Pericardium fibroblast (primary cell): ENCODE measurements around the gene ETV7. TPM values are rescaled to one million over a fixed set of nuclear protein-coding genes. Genes with fewer than 3 reads are reported as not detected.

Source experiments
- total RNA-seq: library from RNA; depleted of rRNA; stranded (reverse); fragments of >200 nt; gene quantifications from 2 replicates; pipeline ENCODE4 v1.2.3, GENCODE V29; 2015

Gene ETV7
- total RNA-seq, result not detected in 2 replicates

GRCh38 chr6:36387440-36388303, at the start of gene ETV7:
Gene ETV7, minus strand, starts transcription at chr6:36387669. Its CDS starts 128 bp downstream, at chr6:36387541.

GRCh38 chr6:36336779-36337241, 50.7 kb downstream of the ETV7 start, which contains the start of gene BNIP5:
Gene BNIP5, minus strand, starts transcription at chr6:36336888. Its CDS starts 6,198 bp downstream, at chr6:36330690.

Other genes starting within 250 kb of the ETV7 start
- gene BRPF3, start 190.9 kb downstream of the ETV7 start, total RNA-seq, result 8.9 and 11.4 TPM in 2 replicates
- gene PNPLA1, start 117.6 kb downstream of the ETV7 start, total RNA-seq, result not detected in 2 replicates
- gene BNIP5, start 50.8 kb downstream of the ETV7 start, total RNA-seq, result not detected in 2 replicates
- gene PXT1, start 55.2 kb upstream of the ETV7 start, total RNA-seq, result not detected in 2 replicates
- gene KCTD20, start 55.3 kb upstream of the ETV7 start, total RNA-seq, result 41.1 and 65.6 TPM in 2 replicates
- gene STK38, start 159.8 kb upstream of the ETV7 start, total RNA-seq, result 25.0 and 34.3 TPM in 2 replicates
- gene SRSF3, start 206.7 kb upstream of the ETV7 start, total RNA-seq, result 134 and 175 TPM in 2 replicates